ENCODE data around the gene ZNF521.

The ZNF521 gene

DNA sequence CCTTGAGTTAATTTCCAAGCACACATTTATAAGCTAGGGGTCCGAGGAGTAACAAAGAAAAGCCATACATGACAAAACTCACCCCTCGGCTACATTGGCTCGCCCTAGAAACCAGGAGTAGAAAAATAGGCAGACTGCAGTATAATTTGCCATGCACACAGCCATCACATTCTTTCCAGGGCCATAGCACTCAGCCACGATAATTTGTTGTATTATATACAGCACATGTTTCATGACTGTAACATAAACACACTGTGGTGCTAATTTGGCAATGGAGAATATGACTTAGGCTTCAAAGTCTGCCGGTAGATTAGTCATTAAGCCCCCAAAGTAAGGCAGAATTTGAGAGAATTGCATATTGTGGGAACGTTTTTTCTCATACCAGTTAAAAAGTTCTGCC, 254.9 kb downstream of the ZNF521 start:
- Histone ChIP-seq H3K4me3 (ENCODE audit: low read depth, low read length) (no peak overlapping the region), H3K27me3 (ENCODE audit: control insufficient read depth, insufficient read depth, low read length) (no peaks in the 10 kb centered on the region), H3K9me3 (ENCODE audit: control insufficient read depth, insufficient read depth, low read length) (no peaks in the 10 kb centered on the region), H3K9ac (ENCODE audit: low read depth, low read length) (no peak overlapping the region), H3K36me3 (ENCODE audit: control insufficient read depth, insufficient read depth, low read length) (no peaks in the 10 kb centered on the region), H3K4me1 (ENCODE audit: control insufficient read depth, insufficient read depth, low read length) (no peaks in the 10 kb centered on the region)

DNA sequence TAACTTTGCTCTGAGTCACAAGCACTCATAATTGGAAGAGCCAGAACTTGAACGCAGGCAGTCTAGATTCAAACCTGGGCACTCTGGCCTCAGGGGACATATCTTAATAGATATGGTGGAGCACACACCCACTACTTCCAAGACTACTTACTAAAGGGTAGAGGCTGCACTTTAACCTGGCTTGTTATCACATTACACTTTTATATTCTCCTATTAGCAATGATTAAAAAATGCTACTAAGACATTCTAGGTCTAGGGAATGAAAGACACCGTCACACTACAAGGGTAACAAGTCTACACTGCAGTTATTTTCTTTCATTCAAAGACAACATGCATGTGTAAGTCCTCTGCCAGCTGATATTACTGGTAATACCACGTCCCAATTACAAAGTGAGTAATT, 258.8 kb downstream of the ZNF521 start:
- no peak overlapping the region for H3K4me3 ChIP-seq (ENCODE audit: low read depth, low read length)
- H3K36me3 ChIP-seq (ENCODE audit: control insufficient read depth, insufficient read depth, low read length): no peaks in the 10 kb centered on the region
- H3K9me3 ChIP-seq (ENCODE audit: control insufficient read depth, insufficient read depth, low read length): no peaks in the 10 kb centered on the region
- no peaks in the 10 kb centered on the region for H3K27me3 ChIP-seq (ENCODE audit: control insufficient read depth, insufficient read depth, low read length)
- no peaks in the 10 kb centered on the region for H3K4me1 ChIP-seq (ENCODE audit: control insufficient read depth, insufficient read depth, low read length)
- H3K9ac ChIP-seq (ENCODE audit: low read depth, low read length): no peak overlapping the region

GRCh38 chr18:25089470-25089869, 262.5 kb downstream of the ZNF521 start:
- H3K9me3 ChIP-seq (ENCODE audit: control insufficient read depth, insufficient read depth, low read length): no peaks in the 10 kb centered on the region
- H3K4me1 ChIP-seq (ENCODE audit: control insufficient read depth, insufficient read depth, low read length): no peaks in the 10 kb centered on the region
- H3K36me3 ChIP-seq (ENCODE audit: control insufficient read depth, insufficient read depth, low read length): no peaks in the 10 kb centered on the region
- H3K9ac ChIP-seq (ENCODE audit: low read depth, low read length): no peak overlapping the region
- H3K27me3 ChIP-seq (ENCODE audit: control insufficient read depth, insufficient read depth, low read length): no peaks in the 10 kb centered on the region
- no peak overlapping the region for H3K4me3 ChIP-seq (ENCODE audit: low read depth, low read length)

- Histone ChIP-seq H3K27me3 (ENCODE audit: control insufficient read depth, insufficient read depth, low read length) (no peaks in the 10 kb centered on the region), H3K4me3 (ENCODE audit: low read depth, low read length) (no peak overlapping the region), H3K36me3 (ENCODE audit: control insufficient read depth, insufficient read depth, low read length) (no peaks in the 10 kb centered on the region), H3K9me3 (ENCODE audit: control insufficient read depth, insufficient read depth, low read length) (no peaks in the 10 kb centered on the region), H3K9ac (ENCODE audit: low read depth, low read length) (no peak overlapping the region), H3K4me1 (ENCODE audit: control insufficient read depth, insufficient read depth, low read length) (no peaks in the 10 kb centered on the region)
Measured at GRCh38 chr18:25086876-25087275, 265.1 kb downstream of the ZNF521 start.

- Histone ChIP-seq H3K9me3 (ENCODE audit: control insufficient read depth, insufficient read depth, low read length) (no peaks in the 10 kb centered on the region), H3K4me3 (ENCODE audit: low read depth, low read length) (no peak overlapping the region), H3K36me3 (ENCODE audit: control insufficient read depth, insufficient read depth, low read length) (no peaks in the 10 kb centered on the region), H3K27me3 (ENCODE audit: control insufficient read depth, insufficient read depth, low read length) (no peaks in the 10 kb centered on the region), H3K4me1 (ENCODE audit: control insufficient read depth, insufficient read depth, low read length) (no peaks in the 10 kb centered on the region), H3K9ac (ENCODE audit: low read depth, low read length) (no peak overlapping the region)
Measured at GRCh38 chr18:25081001-25081400, 271.0 kb downstream of the ZNF521 start.

DNA sequence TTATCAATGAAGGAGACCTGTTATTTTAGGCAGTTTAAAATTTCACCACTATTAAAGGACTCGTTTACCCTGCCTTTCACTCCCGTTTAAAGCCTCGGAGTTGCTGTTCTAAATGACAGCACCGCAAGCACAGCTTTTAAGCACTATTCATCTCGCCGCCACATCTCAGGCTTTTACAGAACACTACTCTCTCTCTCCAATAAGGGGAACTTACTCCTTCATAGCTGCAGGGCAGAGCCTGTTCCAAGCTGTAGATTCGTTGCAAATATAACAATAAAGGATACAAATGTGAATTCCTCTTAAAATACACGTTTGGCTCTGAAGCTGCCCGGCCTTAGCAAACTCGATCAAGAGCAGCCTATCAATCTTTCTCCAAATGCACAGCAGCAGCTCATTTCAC, 271.8 kb downstream of the ZNF521 start:
- H3K9me3 ChIP-seq (ENCODE audit: control insufficient read depth, insufficient read depth, low read length): no peaks in the 10 kb centered on the region
- no peaks in the 10 kb centered on the region for H3K27me3 ChIP-seq (ENCODE audit: control insufficient read depth, insufficient read depth, low read length)
- H3K36me3 ChIP-seq (ENCODE audit: control insufficient read depth, insufficient read depth, low read length): no peaks in the 10 kb centered on the region
- H3K4me1 ChIP-seq (ENCODE audit: control insufficient read depth, insufficient read depth, low read length): no peaks in the 10 kb centered on the region
- no peak overlapping the region for H3K4me3 ChIP-seq (ENCODE audit: low read depth, low read length)
- no peak overlapping the region for H3K9ac ChIP-seq (ENCODE audit: low read depth, low read length)

GRCh38 chr18:25077944-25078723, 273.8 kb downstream of the ZNF521 start:
- no peaks in the 10 kb centered on the region for H3K27me3 ChIP-seq (ENCODE audit: control insufficient read depth, insufficient read depth, low read length)
- H3K4me3 ChIP-seq (ENCODE audit: low read depth, low read length): no peak overlapping the region
- no peaks in the 10 kb centered on the region for H3K36me3 ChIP-seq (ENCODE audit: control insufficient read depth, insufficient read depth, low read length)
- peaks cover 13% of the 10 kb centered on the region for H3K4me1 ChIP-seq (ENCODE audit: control insufficient read depth, insufficient read depth, low read length)
- H3K9me3 ChIP-seq (ENCODE audit: control insufficient read depth, insufficient read depth, low read length): no peaks in the 10 kb centered on the region
- H3K9ac ChIP-seq (ENCODE audit: low read depth, low read length): no peak overlapping the region

DNA sequence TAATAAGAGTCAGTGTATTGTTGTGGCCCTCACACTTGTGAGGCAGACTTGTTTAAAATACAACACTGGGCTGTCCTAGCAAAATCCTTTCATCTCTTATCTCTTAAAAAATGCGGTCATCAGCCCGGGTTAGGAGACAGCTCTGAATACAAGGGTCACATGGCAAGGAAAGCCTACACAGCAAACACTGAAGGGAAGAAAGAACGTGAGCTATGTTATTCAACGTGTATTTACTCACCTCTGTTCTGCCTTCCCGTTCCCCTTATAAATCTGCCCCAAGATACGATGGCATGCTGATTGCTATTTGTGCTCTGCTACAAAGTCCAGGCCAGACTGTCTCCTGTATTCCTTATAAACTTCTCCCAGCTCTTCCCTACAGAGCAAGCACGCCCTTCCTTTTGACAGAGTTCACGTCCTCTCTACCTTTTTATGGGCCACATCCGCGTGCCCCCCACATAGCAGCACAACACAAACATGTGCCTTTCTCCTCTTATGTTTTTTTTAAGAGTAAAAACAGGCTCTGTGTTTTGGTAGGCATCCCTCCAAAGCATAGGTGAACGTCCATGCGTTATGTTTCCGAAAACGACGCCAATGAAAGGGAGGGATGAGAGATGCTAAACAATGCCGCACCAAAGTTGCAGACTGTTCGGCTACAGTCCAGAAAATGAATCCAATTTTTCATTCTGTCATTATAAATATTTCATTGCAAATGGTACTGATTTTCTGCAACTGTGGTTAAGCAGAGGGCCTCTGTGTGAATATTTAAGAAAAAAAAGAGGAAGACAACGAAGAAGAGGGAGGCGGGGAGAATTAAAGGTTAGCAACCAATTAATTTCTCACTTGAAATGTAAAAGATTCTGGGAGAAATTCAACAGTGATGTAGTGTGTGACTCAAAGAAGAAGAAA, 274.7 kb downstream of the ZNF521 start:
- Histone ChIP-seq H3K9me3 (ENCODE audit: control insufficient read depth, insufficient read depth, low read length) (no peaks in the 10 kb centered on the region), H3K4me1 (ENCODE audit: control insufficient read depth, insufficient read depth, low read length) (peaks cover 13% of the 10 kb centered on the region), H3K4me3 (ENCODE audit: low read depth, low read length) (no peak overlapping the region), H3K27me3 (ENCODE audit: control insufficient read depth, insufficient read depth, low read length) (no peaks in the 10 kb centered on the region), H3K36me3 (ENCODE audit: control insufficient read depth, insufficient read depth, low read length) (no peaks in the 10 kb centered on the region), H3K9ac (ENCODE audit: low read depth, low read length) (no peak overlapping the region)

DNA sequence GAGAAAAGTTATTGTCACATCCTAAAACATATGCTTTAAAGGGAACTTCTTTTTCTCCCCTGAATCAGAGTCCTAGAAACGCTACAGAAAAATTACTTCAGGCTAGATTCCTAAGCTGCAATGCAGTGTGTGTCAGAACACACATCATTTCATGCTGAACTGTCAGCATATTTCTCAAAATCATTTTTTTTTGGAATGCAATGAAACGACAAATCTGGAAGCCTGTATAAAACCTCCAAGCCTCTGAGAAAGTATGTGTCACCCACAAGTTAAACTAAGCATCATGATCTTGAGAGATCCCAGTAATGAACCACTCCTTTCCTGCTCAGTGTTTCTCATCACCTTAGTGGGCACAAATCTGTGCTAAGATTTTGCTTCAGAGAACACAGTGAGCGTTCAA, 276.2 kb downstream of the ZNF521 start:
- Histone ChIP-seq H3K27me3 (ENCODE audit: control insufficient read depth, insufficient read depth, low read length) (no peaks in the 10 kb centered on the region), H3K36me3 (ENCODE audit: control insufficient read depth, insufficient read depth, low read length) (no peaks in the 10 kb centered on the region), H3K4me3 (ENCODE audit: low read depth, low read length) (no peak overlapping the region), H3K4me1 (ENCODE audit: control insufficient read depth, insufficient read depth, low read length) (peaks cover 13% of the 10 kb centered on the region), H3K9ac (ENCODE audit: low read depth, low read length) (no peak overlapping the region), H3K9me3 (ENCODE audit: control insufficient read depth, insufficient read depth, low read length) (no peaks in the 10 kb centered on the region)

- no peaks in the 10 kb centered on the region for H3K27me3 ChIP-seq (ENCODE audit: control insufficient read depth, insufficient read depth, low read length)
- no peaks in the 10 kb centered on the region for H3K36me3 ChIP-seq (ENCODE audit: control insufficient read depth, insufficient read depth, low read length)
- peaks cover 13% of the 10 kb centered on the region for H3K4me1 ChIP-seq (ENCODE audit: control insufficient read depth, insufficient read depth, low read length)
- no peak overlapping the region for H3K9ac ChIP-seq (ENCODE audit: low read depth, low read length)
- no peak overlapping the region for H3K4me3 ChIP-seq (ENCODE audit: low read depth, low read length)
- no peaks in the 10 kb centered on the region for H3K9me3 ChIP-seq (ENCODE audit: control insufficient read depth, insufficient read depth, low read length)
Measured at GRCh38 chr18:25075331-25075730, 276.6 kb downstream of the ZNF521 start.

GRCh38 chr18:25074925-25075324, 277.0 kb downstream of the ZNF521 start:
- peaks cover 13% of the 10 kb centered on the region for H3K4me1 ChIP-seq (ENCODE audit: control insufficient read depth, insufficient read depth, low read length)

DNA sequence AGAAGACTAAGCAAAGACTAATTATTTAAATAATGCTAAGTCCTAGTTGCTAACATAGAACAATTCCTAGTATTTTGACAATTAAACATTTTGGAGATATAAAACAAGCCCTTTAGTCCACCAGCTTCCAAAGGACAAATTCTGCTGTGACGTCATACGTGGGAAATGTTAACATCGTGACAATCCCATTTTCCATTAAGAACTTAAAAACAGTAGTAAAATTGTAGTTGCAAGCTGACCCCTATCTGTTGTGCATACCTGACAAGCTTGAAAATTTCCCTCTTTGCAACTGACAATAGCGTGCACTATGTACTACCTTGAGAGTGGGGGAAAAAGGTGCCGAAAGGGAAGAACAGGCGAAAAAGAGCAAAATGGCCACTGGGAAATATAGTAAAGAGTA, 279.8 kb downstream of the ZNF521 start:
- Histone ChIP-seq H3K9ac (ENCODE audit: low read depth, low read length) (no peak overlapping the region), H3K9me3 (ENCODE audit: control insufficient read depth, insufficient read depth, low read length) (no peaks in the 10 kb centered on the region), H3K4me3 (ENCODE audit: low read depth, low read length) (no peak overlapping the region), H3K36me3 (ENCODE audit: control insufficient read depth, insufficient read depth, low read length) (no peaks in the 10 kb centered on the region), H3K27me3 (ENCODE audit: control insufficient read depth, insufficient read depth, low read length) (no peaks in the 10 kb centered on the region), H3K4me1 (ENCODE audit: control insufficient read depth, insufficient read depth, low read length) (peaks cover 13% of the 10 kb centered on the region)

More at GRCh38 chr18:25074925-25075324, 277.0 kb downstream of the ZNF521 start:
- Histone ChIP-seq H3K9me3 (ENCODE audit: control insufficient read depth, insufficient read depth, low read length) (no peaks in the 10 kb centered on the region), H3K36me3 (ENCODE audit: control insufficient read depth, insufficient read depth, low read length) (no peaks in the 10 kb centered on the region), H3K27me3 (ENCODE audit: control insufficient read depth, insufficient read depth, low read length) (no peaks in the 10 kb centered on the region), H3K9ac (ENCODE audit: low read depth, low read length) (no peak overlapping the region), H3K4me3 (ENCODE audit: low read depth, low read length) (no peak overlapping the region)
